ENCODE data around the gene MYT1.

The MYT1 gene

GRCh38 chr20:64246616-64247306 is 82.5 kb downstream of the MYT1 start:
- Histone ChIP-seq H3K9me3 (ENCODE audit: insufficient read depth, low read length) (no peaks in the 10 kb centered on the region; the same call in 1 of the 2 replicates), H3K27me3 (ENCODE audit: insufficient read depth, insufficient read length) (no peaks in the 10 kb centered on the region), H3K4me3 (ENCODE audit: insufficient read length, low read depth) (no peak overlapping the region)

GRCh38 chr20:64247307-64247618 is 83.0 kb downstream of the MYT1 start:
- Histone ChIP-seq H3K27me3 (ENCODE audit: insufficient read depth, insufficient read length) (no peaks in the 10 kb centered on the region), H3K4me3 (ENCODE audit: insufficient read length, low read depth) (no peak overlapping the region), H3K36me3 (ENCODE audit: insufficient read depth, insufficient read length, low read length) (no peaks in the 10 kb centered on the region)

More at GRCh38 chr20:64246616-64247306, 82.5 kb downstream of the MYT1 start:
- DNase-seq (ENCODE audit: low read depth, low spot score), result no peak
- H3K9ac ChIP-seq (ENCODE audit: insufficient read length, low read depth), result no peak overlapping the region
- TF ChIP-seq ZNF274 (IDR thresholded peaks at IDR 0.05; ENCODE audit: low read depth, low read length), result no peak
- no peak for TF ChIP-seq SUZ12 (IDR thresholded peaks at IDR 0.05; ENCODE audit: extremely low read depth, insufficient read depth, insufficient read length)
- no peak for TF ChIP-seq YY1 (IDR thresholded peaks at IDR 0.05; ENCODE audit: insufficient read depth, insufficient read length)
- peaks cover 4% of the 10 kb centered on the region for H3K4me1 ChIP-seq (ENCODE audit: insufficient read depth, insufficient read length)
- no peaks in the 10 kb centered on the region for H3K36me3 ChIP-seq (ENCODE audit: insufficient read depth, insufficient read length, low read length)

GRCh38 chr20:64247970-64248841 is 84.0 kb downstream of the MYT1 start:
- Histone ChIP-seq H3K36me3 (ENCODE audit: insufficient read depth, insufficient read length, low read length) (no peaks in the 10 kb centered on the region), H3K9ac (ENCODE audit: insufficient read length, low read depth) (no peak overlapping the region), H3K4me1 (ENCODE audit: insufficient read depth, insufficient read length) (no peaks in the 10 kb centered on the region), H3K27me3 (ENCODE audit: insufficient read depth, insufficient read length) (no peaks in the 10 kb centered on the region), H3K9me3 (ENCODE audit: insufficient read depth, low read length) (no peaks in the 10 kb centered on the region), H3K4me3 (ENCODE audit: insufficient read length, low read depth) (no peak overlapping the region)
- TF ChIP-seq YY1 (IDR thresholded peaks at IDR 0.05; ENCODE audit: insufficient read depth, insufficient read length) (no peak), SUZ12 (IDR thresholded peaks at IDR 0.05; ENCODE audit: extremely low read depth, insufficient read depth, insufficient read length) (no peak), ZNF274 (IDR thresholded peaks at IDR 0.05; ENCODE audit: low read depth, low read length) (no peak)
- no peak for DNase-seq (ENCODE audit: low read depth, low spot score)

More at GRCh38 chr20:64247307-64247618, 83.0 kb downstream of the MYT1 start:
- no peak overlapping the region for H3K9ac ChIP-seq (ENCODE audit: insufficient read length, low read depth)
- H3K4me1 ChIP-seq (ENCODE audit: insufficient read depth, insufficient read length), result peaks cover under 1% of the 10 kb centered on the region
- no peaks in the 10 kb centered on the region for H3K9me3 ChIP-seq (ENCODE audit: insufficient read depth, low read length)
- no peak for DNase-seq (ENCODE audit: low read depth, low spot score)
- TF ChIP-seq YY1 (IDR thresholded peaks at IDR 0.05; ENCODE audit: insufficient read depth, insufficient read length), result no peak
- no peak for TF ChIP-seq SUZ12 (IDR thresholded peaks at IDR 0.05; ENCODE audit: extremely low read depth, insufficient read depth, insufficient read length)

- no peaks in the 10 kb centered on the region for H3K36me3 ChIP-seq (ENCODE audit: insufficient read depth, insufficient read length, low read length)
- H3K4me1 ChIP-seq (ENCODE audit: insufficient read depth, insufficient read length), result peaks cover 6% of the 10 kb centered on the region
- no peak for DNase-seq (ENCODE audit: low read depth, low spot score)
- no peak overlapping the region for H3K9ac ChIP-seq (ENCODE audit: insufficient read length, low read depth)
- H3K4me3 ChIP-seq (ENCODE audit: insufficient read length, low read depth), result no peak overlapping the region
- no peak for TF ChIP-seq ZNF274 (IDR thresholded peaks at IDR 0.05; ENCODE audit: low read depth, low read length)
- no peaks in the 10 kb centered on the region for H3K27me3 ChIP-seq (ENCODE audit: insufficient read depth, insufficient read length)
- H3K9me3 ChIP-seq (ENCODE audit: insufficient read depth, low read length), result no peaks in the 10 kb centered on the region
Measured at GRCh38 chr20:64250027-64250426, 85.8 kb downstream of the MYT1 start.

- no peak overlapping the region for H3K4me3 ChIP-seq (ENCODE audit: insufficient read length, low read depth)
- H3K36me3 ChIP-seq (ENCODE audit: insufficient read depth, insufficient read length, low read length), result peaks cover 4% of the 10 kb centered on the region
- no peaks in the 10 kb centered on the region for H3K27me3 ChIP-seq (ENCODE audit: insufficient read depth, insufficient read length)
- TF ChIP-seq SUZ12 (IDR thresholded peaks at IDR 0.05; ENCODE audit: extremely low read depth, insufficient read depth, insufficient read length), result no peak
- no peak for TF ChIP-seq YY1 (IDR thresholded peaks at IDR 0.05; ENCODE audit: insufficient read depth, insufficient read length)
- TF ChIP-seq ZNF274 (IDR thresholded peaks at IDR 0.05; ENCODE audit: low read depth, low read length), result no peak
- no peak for DNase-seq (ENCODE audit: low read depth, low spot score)
- no peaks in the 10 kb centered on the region for H3K9me3 ChIP-seq (ENCODE audit: insufficient read depth, low read length)
- no peak overlapping the region for H3K9ac ChIP-seq (ENCODE audit: insufficient read length, low read depth)
- H3K4me1 ChIP-seq (ENCODE audit: insufficient read depth, insufficient read length), result peaks cover 10% of the 10 kb centered on the region
Measured at GRCh38 chr20:64253000-64253383, 88.7 kb downstream of the MYT1 start.

GRCh38 chr20:64253443-64253842 is 89.2 kb downstream of the MYT1 start:
- no peak for DNase-seq (ENCODE audit: low read depth, low spot score)
- no peak for TF ChIP-seq SUZ12 (IDR thresholded peaks at IDR 0.05; ENCODE audit: extremely low read depth, insufficient read depth, insufficient read length)
- TF ChIP-seq ZNF274 (IDR thresholded peaks at IDR 0.05; ENCODE audit: low read depth, low read length), result no peak
- no peak for TF ChIP-seq YY1 (IDR thresholded peaks at IDR 0.05; ENCODE audit: insufficient read depth, insufficient read length)
- H3K9ac ChIP-seq (ENCODE audit: insufficient read length, low read depth), result no peak overlapping the region
- H3K4me1 ChIP-seq (ENCODE audit: insufficient read depth, insufficient read length), result peaks cover 10% of the 10 kb centered on the region
- peaks cover 4% of the 10 kb centered on the region for H3K36me3 ChIP-seq (ENCODE audit: insufficient read depth, insufficient read length, low read length)
- no peaks in the 10 kb centered on the region for H3K27me3 ChIP-seq (ENCODE audit: insufficient read depth, insufficient read length)
- no peaks in the 10 kb centered on the region for H3K9me3 ChIP-seq (ENCODE audit: insufficient read depth, low read length)
- H3K4me3 ChIP-seq (ENCODE audit: insufficient read length, low read depth), result no peak overlapping the region

GRCh38 chr20:64254156-64254555 is 89.9 kb downstream of the MYT1 start:
- Histone ChIP-seq H3K27me3 (ENCODE audit: insufficient read depth, insufficient read length) (no peaks in the 10 kb centered on the region), H3K9me3 (ENCODE audit: insufficient read depth, low read length) (no peaks in the 10 kb centered on the region), H3K36me3 (ENCODE audit: insufficient read depth, insufficient read length, low read length) (peaks cover 4% of the 10 kb centered on the region), H3K9ac (ENCODE audit: insufficient read length, low read depth) (no peak overlapping the region), H3K4me1 (ENCODE audit: insufficient read depth, insufficient read length) (peaks cover 10% of the 10 kb centered on the region), H3K4me3 (ENCODE audit: insufficient read length, low read depth) (no peak overlapping the region)
- TF ChIP-seq YY1 (IDR thresholded peaks at IDR 0.05; ENCODE audit: insufficient read depth, insufficient read length), result no peak
- TF ChIP-seq SUZ12 (IDR thresholded peaks at IDR 0.05; ENCODE audit: extremely low read depth, insufficient read depth, insufficient read length), result no peak
- no peak for TF ChIP-seq ZNF274 (IDR thresholded peaks at IDR 0.05; ENCODE audit: low read depth, low read length)
- DNase-seq (ENCODE audit: low read depth, low spot score), result no peak
